Right atrium auricular region (tissue), 2 donors: ENCODE measurements around the gene MBD5. TPM values are rescaled to one million over a fixed set of nuclear protein-coding genes. Genes with fewer than 3 reads are reported as not detected.

Source experiments
- DNase-seq: peaks from one replicate; pipeline ENCODE4 v3.0.0-alpha.2; 2019; ENCODE audit warnings: low spot score
- H3K27ac ChIP-seq, 2 donors: fragments of 200-600 bp; sonication (generic); 1 replicate in 1 of 2; 2 replicates in 1 of 2; pipeline ENCODE4 v1.5.1; 2016 to 2019
- H3K27me3 ChIP-seq, 2 donors: fragments of 200-600 bp; sonication (generic); one replicate each; pipeline versions ENCODE4 v1.5.1 to v1.6.0; 2017 to 2019
- H3K36me3 ChIP-seq: fragments of 200-600 bp; sonication (generic); one replicate; pipeline ENCODE4 v1.5.1; 2016
- H3K4me1 ChIP-seq, 2 donors: fragments of 200-600 bp; sonication (generic); one replicate each; pipeline versions ENCODE4 v1.5.1 to v1.6.0; 2017 to 2019
- H3K4me3 ChIP-seq, 2 donors: fragments of 200-600 bp; sonication (generic); 1 replicate in 1 of 2; 2 replicates in 1 of 2; pipeline ENCODE4 v1.5.1; 2017 to 2019; ENCODE audit warnings: mild to moderate bottlenecking in 1 of 2, moderate library complexity in 1 of 2
- H3K9me3 ChIP-seq, 2 donors: fragments of 200-600 bp; sonication (generic); one replicate each; pipeline ENCODE4 v1.5.1; 2019
- CTCF ChIP-seq, 2 donors: fragments of 200-600 bp; sonication (generic); IDR thresholded peaks; one replicate each; pipeline ENCODE4 v1.5.1; 2019; ENCODE audit warnings: antibody characterized with exemption in 2 of 2
- total RNA-seq, 2 donors: library from RNA; depleted of rRNA; stranded (reverse); fragments of >200 nt; gene quantifications; one replicate each; pipeline ENCODE4 v1.1.0, GENCODE V29; 2016

Gene MBD5
- total RNA-seq, 2 donors from 2014 or later, result 14.5 to 22.8 TPM

- H3K27ac ChIP-seq, result no peak overlapping the region
- H3K4me3 ChIP-seq, result no peak overlapping the region
- no peak for TF ChIP-seq CTCF (IDR thresholded peaks at IDR 0.05)
- H3K36me3 ChIP-seq, result no peaks in the 10 kb centered on the region
- H3K4me1 ChIP-seq, result no peaks in the 10 kb centered on the region
- DNase-seq, result no peak
- no peaks in the 10 kb centered on the region for H3K27me3 ChIP-seq
- no peaks in the 10 kb centered on the region for H3K9me3 ChIP-seq
Measured at GRCh38 chr2:148259674-148260073, 238.8 kb downstream of the MBD5 start.

GRCh38 chr2:148263890-148264289 lies 243.0 kb downstream of the MBD5 start:
- no peak for TF ChIP-seq CTCF (IDR thresholded peaks at IDR 0.05)
- Histone ChIP-seq H3K36me3 (no peaks in the 10 kb centered on the region), H3K27me3 (no peaks in the 10 kb centered on the region)

GRCh38 chr2:148273158-148273691 lies 252.3 kb downstream of the MBD5 start:
- Histone ChIP-seq H3K27ac (no peak overlapping the region), H3K9me3 (no peaks in the 10 kb centered on the region)
- DNase-seq, result no peak

More at GRCh38 chr2:148263890-148264289, 243.0 kb downstream of the MBD5 start:
- no peak overlapping the region for H3K27ac ChIP-seq
- H3K9me3 ChIP-seq, result no peaks in the 10 kb centered on the region
- no peak for DNase-seq
- no peak overlapping the region for H3K4me3 ChIP-seq
- no peaks in the 10 kb centered on the region for H3K4me1 ChIP-seq

GRCh38 chr2:148279216-148279615 lies 258.3 kb downstream of the MBD5 start:
- DNase-seq, result no peak
- Histone ChIP-seq H3K9me3 (no peaks in the 10 kb centered on the region), H3K4me1 (no peaks in the 10 kb centered on the region), H3K4me3 (no peak overlapping the region), H3K27me3 (no peaks in the 10 kb centered on the region), H3K36me3 (no peaks in the 10 kb centered on the region), H3K27ac (no peak overlapping the region)
- no peak for TF ChIP-seq CTCF (IDR thresholded peaks at IDR 0.05)

More at GRCh38 chr2:148273158-148273691, 252.3 kb downstream of the MBD5 start:
- no peak for TF ChIP-seq CTCF (IDR thresholded peaks at IDR 0.05)
- Histone ChIP-seq H3K27me3 (no peaks in the 10 kb centered on the region), H3K36me3 (no peaks in the 10 kb centered on the region), H3K4me3 (no peak overlapping the region), H3K4me1 (no peaks in the 10 kb centered on the region)

GRCh38 chr2:148282201-148282600 lies 261.3 kb downstream of the MBD5 start:
- no peaks in the 10 kb centered on the region for H3K27me3 ChIP-seq
- H3K4me3 ChIP-seq, result no peak overlapping the region
- H3K9me3 ChIP-seq, result no peaks in the 10 kb centered on the region
- H3K4me1 ChIP-seq, result no peaks in the 10 kb centered on the region
- TF ChIP-seq CTCF (IDR thresholded peaks at IDR 0.05), result no peak
- H3K27ac ChIP-seq, result no peak overlapping the region
- no peaks in the 10 kb centered on the region for H3K36me3 ChIP-seq
- no peak for DNase-seq

GRCh38 chr2:148292431-148292830 lies 271.5 kb downstream of the MBD5 start:
- H3K4me3 ChIP-seq, result no peak overlapping the region
- H3K4me1 ChIP-seq, result no peaks in the 10 kb centered on the region
- no peaks in the 10 kb centered on the region for H3K27me3 ChIP-seq
- TF ChIP-seq CTCF (IDR thresholded peaks at IDR 0.05), result no peak
- no peak overlapping the region for H3K27ac ChIP-seq
- no peaks in the 10 kb centered on the region for H3K9me3 ChIP-seq
- H3K36me3 ChIP-seq, result no peaks in the 10 kb centered on the region
- DNase-seq, result no peak
